NCI-H524 treated with DMSO at 0.1 percent for 48 hours (cell line): ENCODE data around the gene CAB39L.

Experiments used
- DNase-seq: peaks from one replicate; lab custom pipeline; 2025; lab: John Stamatoyannopoulos, UW

The CAB39L gene

GRCh38 chr13:49399801-49400472, 43.9 kb downstream of the CAB39L start:
- DNase-seq, result no peak

GRCh38 chr13:49395878-49396380, 47.9 kb downstream of the CAB39L start:
- no peak for DNase-seq

- no peak for DNase-seq
These were observed 48.4 kb downstream of the CAB39L start for GRCh38 chr13:49395451-49395865.

GRCh38 chr13:49388091-49388635, 55.7 kb downstream of the CAB39L start:
- DNase-seq, result no peak

GRCh38 chr13:49386664-49387063, 57.2 kb downstream of the CAB39L start:
- DNase-seq, result no peak

GRCh38 chr13:49376121-49376520, 67.7 kb downstream of the CAB39L start:
- DNase-seq, result no peak

GRCh38 chr13:49374585-49375290, 69.1 kb downstream of the CAB39L start:
- no peak for DNase-seq

GRCh38 chr13:49373716-49374115, 70.1 kb downstream of the CAB39L start:
- no peak for DNase-seq

- DNase-seq, result no peak
These were observed 71.8 kb downstream of the CAB39L start for GRCh38 chr13:49371943-49372613.

- DNase-seq, result no peak
These were observed 73.5 kb downstream of the CAB39L start for GRCh38 chr13:49370371-49370770.

GRCh38 chr13:49369866-49370265, 74.0 kb downstream of the CAB39L start:
- DNase-seq, result no peak

- no peak for DNase-seq
These were observed 75.2 kb downstream of the CAB39L start for GRCh38 chr13:49368688-49369087.

- no peak for DNase-seq
These were observed 76.0 kb downstream of the CAB39L start for GRCh38 chr13:49367640-49368422.

- DNase-seq, result no peak
These were observed 77.0 kb downstream of the CAB39L start for GRCh38 chr13:49366841-49367240.

- DNase-seq, result no peak
These were observed 86.2 kb downstream of the CAB39L start for GRCh38 chr13:49357694-49358093.

GRCh38 chr13:49356223-49356622, 87.6 kb downstream of the CAB39L start:
- no peak for DNase-seq

- DNase-seq, result no peak
These were observed 89.1 kb downstream of the CAB39L start for GRCh38 chr13:49354719-49355118.

GRCh38 chr13:49353908-49354307, 90.0 kb downstream of the CAB39L start:
- no peak for DNase-seq

GRCh38 chr13:49351871-49352270, 92.0 kb downstream of the CAB39L start:
- no peak for DNase-seq

GRCh38 chr13:49348751-49349150, 95.1 kb downstream of the CAB39L start:
- DNase-seq, result no peak

- DNase-seq, result no peak
These were observed 96.0 kb downstream of the CAB39L start for GRCh38 chr13:49347650-49348385.
